Mucosa of rectum (tissue), 2 donors: ENCODE measurements around the gene SLC25A43.
"Not testable (repeated sequence)": the region's sequence is repeated elsewhere in the genome, so short reads cannot be mapped to it uniquely, and the experiment has no call there.

Experiments used
- H3K27ac ChIP-seq, 2 donors: one replicate each; pipeline ENCODE4 v1.7.0; 2013; ENCODE audit warnings: inconsistent platforms in 2 of 2, low read depth in 2 of 2, low read length in 2 of 2
- H3K27me3 ChIP-seq, 2 donors: one replicate each; pipeline ENCODE4 v1.7.0; 2013; ENCODE audit warnings: low read length in 2 of 2; ENCODE audit not compliant: control insufficient read depth in 2 of 2, insufficient read depth in 2 of 2
- H3K36me3 ChIP-seq, 2 donors: one replicate each; pipeline ENCODE4 v1.7.0; 2013; ENCODE audit warnings: low read length in 2 of 2; ENCODE audit not compliant: control insufficient read depth in 2 of 2, insufficient read depth in 2 of 2
- H3K4me1 ChIP-seq, 2 donors: one replicate each; pipeline ENCODE4 v1.7.0; 2013; ENCODE audit warnings: low read length in 2 of 2, mild to moderate bottlenecking in 1 of 2; ENCODE audit not compliant: control insufficient read depth in 2 of 2, insufficient read depth in 2 of 2
- H3K4me3 ChIP-seq, 2 donors: one replicate each; pipeline ENCODE4 v1.7.0; 2013; ENCODE audit warnings: low read length in 2 of 2
- H3K9ac ChIP-seq, 2 donors: one replicate each; pipeline ENCODE4 v1.7.0; 2013; ENCODE audit warnings: low read length in 2 of 2, low read depth in 1 of 2, mild to moderate bottlenecking in 1 of 2
- H3K9me3 ChIP-seq, 2 donors: one replicate each; pipeline ENCODE4 v1.7.0; 2013; ENCODE audit warnings: low read length in 2 of 2; ENCODE audit not compliant: control insufficient read depth in 2 of 2
- donor health status: healthy.
- donor health status: Normal muscosa, but diverticular disease.

SLC25A43 gene

DNA sequence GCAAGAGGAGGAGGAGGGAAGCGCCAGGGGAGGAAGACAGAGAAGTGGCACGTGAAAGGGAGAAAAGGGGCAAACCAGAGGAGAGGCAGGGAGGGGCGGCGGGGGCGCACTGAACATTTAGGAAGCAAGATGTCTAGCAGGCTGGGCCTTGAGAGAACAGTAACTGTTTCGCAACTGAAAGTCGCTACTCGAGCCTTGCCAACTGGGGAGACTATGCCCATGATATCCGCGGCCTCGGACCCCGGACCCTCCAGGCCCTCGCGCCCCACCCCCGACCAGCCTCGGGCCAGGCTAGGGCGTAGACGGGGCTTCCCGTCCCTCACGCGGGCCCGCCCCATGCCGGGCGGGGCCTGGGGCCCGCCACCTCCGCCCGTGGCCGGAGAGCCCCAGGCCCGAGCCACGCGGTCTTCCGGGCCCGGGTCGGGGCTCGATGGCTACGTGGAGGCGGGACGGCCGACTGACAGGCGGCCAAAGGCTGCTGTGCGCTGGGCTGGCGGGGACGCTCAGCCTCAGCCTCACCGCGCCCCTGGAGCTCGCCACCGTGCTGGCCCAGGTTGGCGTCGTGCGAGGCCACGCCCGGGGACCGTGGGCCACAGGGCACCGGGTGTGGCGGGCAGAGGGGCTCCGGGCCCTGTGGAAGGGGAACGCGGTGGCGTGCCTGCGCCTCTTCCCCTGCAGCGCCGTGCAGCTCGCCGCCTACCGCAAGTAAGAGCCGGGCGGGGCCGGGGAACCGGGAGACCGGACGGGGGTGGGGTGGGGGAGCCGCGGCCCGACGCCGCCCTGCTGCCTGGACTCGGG, at the start of gene SLC25A43:
TSS of gene SLC25A43 (plus strand) at position 363 of the 798 bp plus-strand sequence. CDS start at position 431, 68 bp downstream.
- H3K36me3 ChIP-seq, result no peaks in the 10 kb centered on the region
- no peaks in the 10 kb centered on the region for H3K9me3 ChIP-seq
- peak within 1 kb of the TSS; percentile 79 to 81 for H3K9ac ChIP-seq
- peaks cover 4 to 12% of the 10 kb centered on the region in 2 donors for H3K4me1 ChIP-seq
- no peaks in the 10 kb centered on the region for H3K27me3 ChIP-seq
- peak within 1 kb of the TSS; percentile 86 to 91 for H3K27ac ChIP-seq
- peak within 1 kb of the TSS; percentile 51 to 76 for H3K4me3 ChIP-seq

GRCh38 chrX:119359618-119360382, 39.3 kb upstream of the SLC25A43 start:
- Histone ChIP-seq H3K9ac (no peak overlapping the region), H3K36me3 (no peaks in the 10 kb centered on the region), H3K27me3 (no peaks in the 10 kb centered on the region), H3K9me3 (no peaks in the 10 kb centered on the region), H3K4me3 (no peak overlapping the region), H3K4me1 (no peaks in the 10 kb centered on the region), H3K27ac (no peak overlapping the region)

GRCh38 chrX:119361451-119361850, 37.7 kb upstream of the SLC25A43 start:
- H3K4me3 ChIP-seq, H3K4me1 ChIP-seq, H3K36me3 ChIP-seq, H3K27me3 ChIP-seq, H3K27ac ChIP-seq, H3K9me3 ChIP-seq, H3K9ac ChIP-seq: not testable (repeated sequence)

GRCh38 chrX:119362074-119362473, 37.1 kb upstream of the SLC25A43 start:
- not testable (repeated sequence) for H3K4me1 ChIP-seq, H3K4me3 ChIP-seq, H3K27ac ChIP-seq, H3K9ac ChIP-seq, H3K36me3 ChIP-seq, H3K27me3 ChIP-seq, H3K9me3 ChIP-seq

DNA sequence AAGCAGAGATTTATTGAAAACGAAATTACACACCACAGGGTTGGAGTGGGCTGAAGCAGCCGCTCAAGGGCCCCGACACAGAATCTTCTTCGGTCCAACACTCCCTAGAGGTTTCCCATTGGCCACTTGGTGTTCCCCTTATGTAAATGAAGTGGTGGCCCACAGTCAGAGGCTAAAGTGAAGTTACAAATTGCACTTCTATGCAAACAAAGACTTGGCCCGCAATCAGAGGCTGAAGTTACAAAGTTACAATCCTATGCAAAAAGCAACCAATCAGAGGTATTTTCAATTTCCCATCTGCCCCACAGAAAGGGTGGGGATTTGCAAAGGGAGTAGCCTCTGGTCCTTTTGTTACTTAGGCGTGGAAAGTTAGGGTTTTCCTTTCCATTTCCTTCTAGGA, 35.7 kb upstream of the SLC25A43 start:
- Histone ChIP-seq H3K27me3 (no peaks in the 10 kb centered on the region), H3K9me3 (no peaks in the 10 kb centered on the region), H3K4me3 (no peak overlapping the region), H3K36me3 (no peaks in the 10 kb centered on the region), H3K4me1 (no peaks in the 10 kb centered on the region), H3K27ac (no peak overlapping the region), H3K9ac (no peak overlapping the region)

DNA sequence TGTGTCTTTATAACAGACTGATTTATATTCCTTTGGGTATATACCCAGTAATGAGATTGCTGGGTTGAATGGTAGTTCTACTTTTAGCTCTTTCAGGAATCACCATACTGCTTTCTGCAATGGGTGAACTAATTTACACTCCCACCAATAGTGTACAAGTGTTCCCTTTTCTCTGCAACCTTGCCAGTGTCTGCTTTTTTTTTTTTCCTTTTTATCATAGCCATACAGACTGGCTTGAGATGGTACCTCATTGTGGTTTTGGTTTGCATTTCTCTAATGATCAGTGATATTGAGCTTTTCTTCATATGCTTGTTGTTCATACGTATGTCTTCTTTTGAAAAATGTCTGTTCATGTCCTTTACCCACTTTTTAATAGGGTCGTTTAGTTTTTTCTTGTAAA, 27.3 kb upstream of the SLC25A43 start:
- not testable (repeated sequence) for H3K27me3 ChIP-seq, H3K9ac ChIP-seq, H3K27ac ChIP-seq, H3K4me1 ChIP-seq, H3K4me3 ChIP-seq, H3K9me3 ChIP-seq, H3K36me3 ChIP-seq

DNA sequence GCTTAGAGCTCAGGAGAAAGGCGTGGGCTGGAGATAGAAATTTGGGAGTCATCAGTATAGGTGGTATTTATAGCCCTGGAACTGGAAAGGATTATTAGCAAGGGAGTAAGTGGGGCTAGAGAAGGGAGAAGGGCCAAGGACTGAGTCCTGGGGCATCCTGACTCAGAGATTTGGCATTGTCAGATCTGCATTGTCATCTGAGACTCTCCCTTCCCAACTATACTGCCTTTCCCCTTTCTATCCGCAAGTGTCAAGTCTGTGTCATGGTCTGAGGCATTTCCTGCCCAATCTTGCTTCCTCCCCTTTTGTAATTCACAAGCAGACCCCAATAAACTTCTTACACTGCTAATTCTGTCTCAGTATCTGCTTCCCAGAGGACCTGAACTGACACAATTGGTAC, 24.4 kb upstream of the SLC25A43 start:
- Histone ChIP-seq H3K9ac (no peak overlapping the region), H3K36me3 (no peaks in the 10 kb centered on the region), H3K4me3 (no peak overlapping the region), H3K27me3 (no peaks in the 10 kb centered on the region), H3K9me3 (no peaks in the 10 kb centered on the region), H3K4me1 (no peaks in the 10 kb centered on the region), H3K27ac (no peak overlapping the region)

DNA sequence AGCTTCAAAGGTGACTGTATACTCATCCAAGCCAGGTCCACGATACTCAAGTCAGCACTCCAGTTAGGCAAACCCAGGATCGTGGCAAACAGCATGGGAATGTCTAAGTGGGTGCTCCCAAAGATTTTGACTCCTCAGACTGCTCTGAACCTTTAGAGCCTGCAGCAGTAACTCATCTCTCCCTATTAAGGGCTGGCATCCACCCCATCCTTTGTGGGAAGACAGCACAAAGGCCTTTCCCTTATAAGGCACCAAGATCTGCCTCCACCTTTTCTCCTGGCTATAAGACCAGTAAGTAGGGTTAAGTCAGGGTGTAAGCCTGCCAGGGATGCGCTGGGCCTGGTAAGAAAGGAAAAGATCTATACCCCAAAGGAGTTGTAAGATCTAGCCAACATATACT, 23.6 kb upstream of the SLC25A43 start:
- H3K9ac ChIP-seq, result no peak overlapping the region
- H3K27ac ChIP-seq, result no peak overlapping the region
- H3K27me3 ChIP-seq, result no peaks in the 10 kb centered on the region
- H3K4me3 ChIP-seq, result no peak overlapping the region
- H3K4me1 ChIP-seq, result no peaks in the 10 kb centered on the region
- no peaks in the 10 kb centered on the region for H3K9me3 ChIP-seq
- H3K36me3 ChIP-seq, result no peaks in the 10 kb centered on the region

GRCh38 chrX:119376312-119376711, 22.8 kb upstream of the SLC25A43 start:
- no peak overlapping the region for H3K27ac ChIP-seq
- H3K27me3 ChIP-seq, result no peaks in the 10 kb centered on the region
- H3K9ac ChIP-seq, result no peak overlapping the region
- no peaks in the 10 kb centered on the region for H3K9me3 ChIP-seq
- H3K36me3 ChIP-seq, result no peaks in the 10 kb centered on the region
- no peak overlapping the region for H3K4me3 ChIP-seq
- no peaks in the 10 kb centered on the region for H3K4me1 ChIP-seq

DNA sequence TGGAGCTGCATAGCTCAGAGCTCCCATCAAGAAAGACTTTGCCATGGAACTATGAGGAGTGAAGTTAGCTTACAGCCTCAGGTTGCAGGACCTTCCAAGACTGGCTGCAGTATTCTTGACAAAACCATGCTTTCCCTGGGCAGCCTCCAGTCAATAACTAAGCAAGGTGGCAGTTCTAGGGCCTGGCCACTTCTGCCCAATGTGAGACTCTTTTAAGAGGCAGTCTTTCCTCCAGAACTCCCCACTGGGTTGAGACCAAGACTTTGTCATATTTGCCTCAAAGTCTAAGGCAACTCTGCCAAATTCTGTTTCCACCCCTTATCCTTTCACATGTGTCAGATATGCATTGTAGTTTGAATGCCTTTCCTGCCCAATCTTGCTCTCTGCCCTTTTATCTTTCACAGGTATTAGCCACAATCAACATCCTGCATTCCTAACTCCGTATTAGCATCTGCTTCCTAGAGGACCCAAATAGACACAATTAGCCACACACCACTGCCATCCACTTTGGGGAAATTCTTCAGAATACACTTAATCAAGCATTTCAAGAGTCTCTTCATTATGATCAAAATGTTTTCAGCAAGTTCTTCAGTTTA, 17.7 kb upstream of the SLC25A43 start:
- Histone ChIP-seq H3K9me3 (no peaks in the 10 kb centered on the region), H3K36me3 (no peaks in the 10 kb centered on the region), H3K9ac (no peak overlapping the region), H3K4me3 (no peak overlapping the region), H3K27ac (no peak overlapping the region), H3K27me3 (no peaks in the 10 kb centered on the region), H3K4me1 (no peaks in the 10 kb centered on the region)
